Eye (tissue), 1 donor: Measurements from ENCODE around the gene PLEKHA5.

ENCODE experiments used
- DNase-seq: peaks from one replicate; pipeline ENCODE4 v3.0.0-alpha.2; 2015

The PLEKHA5 gene

DNA sequence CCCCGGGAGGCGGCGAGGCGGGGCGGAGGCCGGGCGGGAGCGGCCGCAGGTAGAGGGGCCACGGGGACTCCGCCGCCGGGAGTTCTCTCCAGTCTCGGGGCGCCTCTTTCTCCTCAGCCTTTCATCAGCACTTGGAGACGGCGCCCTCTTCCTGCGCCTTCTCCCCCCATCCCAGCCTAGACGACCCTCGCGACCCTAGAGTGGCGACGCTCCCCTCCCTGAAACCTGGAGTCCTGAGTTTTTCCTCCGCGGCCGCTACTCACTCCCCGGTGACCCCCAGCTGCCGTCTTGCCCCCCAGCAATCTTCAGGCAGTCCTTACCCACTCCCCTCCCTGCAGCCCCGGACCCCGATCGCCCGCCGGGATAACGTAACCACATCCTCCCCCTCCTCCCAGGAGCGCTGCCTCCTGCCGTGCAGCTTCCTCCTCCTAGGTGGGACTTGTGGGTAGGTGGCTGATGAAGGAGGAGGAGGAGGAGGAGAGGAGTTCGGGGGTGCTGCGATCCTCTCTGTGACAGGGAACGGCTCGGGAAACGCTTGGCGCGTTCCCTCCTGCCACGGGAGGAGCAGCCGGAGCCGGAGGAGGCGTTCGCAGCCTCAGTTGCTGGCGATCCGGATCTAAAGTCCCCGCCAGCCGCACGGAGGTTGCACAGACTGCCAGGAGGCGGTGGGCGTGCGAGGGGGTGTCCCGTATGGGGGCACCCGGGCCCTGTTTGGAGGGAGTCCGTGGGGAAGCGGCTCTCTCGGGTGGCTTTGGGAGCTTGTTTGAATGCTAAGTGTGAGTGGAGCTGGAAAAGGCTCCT lies 891 bp downstream of the PLEKHA5 start:
- DNase-seq = peak; percentile 80

DNA sequence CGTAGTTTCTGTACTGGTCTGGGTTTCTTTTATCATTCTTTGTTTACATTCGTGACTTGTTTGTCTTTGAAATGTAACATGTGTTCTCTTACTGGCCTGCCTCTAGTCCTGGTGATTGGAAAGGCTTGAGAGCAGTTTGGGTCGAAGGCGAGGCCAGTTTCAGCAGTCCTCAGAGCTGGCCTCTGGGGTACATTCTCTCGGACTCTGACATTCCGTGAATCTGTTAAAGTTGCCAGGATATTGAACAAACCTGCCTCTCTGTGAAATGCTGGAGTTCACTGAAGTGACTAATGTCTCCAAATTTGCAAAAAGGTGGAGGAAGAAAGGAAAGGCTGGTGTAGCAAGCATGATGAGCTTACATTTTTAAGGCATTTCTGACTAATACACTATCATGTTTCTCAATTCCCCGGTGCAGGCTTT lies 1.5 kb downstream of the PLEKHA5 start:
- DNase-seq = peak; percentile 75

DNA sequence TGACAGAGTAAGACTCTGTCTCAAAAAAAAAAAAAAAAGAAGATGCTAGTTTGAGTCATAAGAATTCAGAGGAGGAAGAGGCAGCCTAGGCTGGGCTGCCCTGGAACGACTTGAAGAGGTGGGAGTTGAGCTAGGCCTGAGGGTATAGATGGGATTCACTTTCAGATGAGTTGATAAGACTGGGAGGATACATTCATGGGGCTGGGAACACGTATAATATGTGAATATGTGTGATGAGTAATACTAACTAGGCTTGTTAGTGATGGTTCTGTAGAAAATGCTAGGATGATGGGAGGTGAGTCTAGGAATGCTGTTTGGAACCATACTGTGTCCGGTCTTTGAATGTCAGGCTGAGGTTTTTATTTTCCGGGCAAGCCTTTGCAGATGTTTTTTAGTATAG lies 9.0 kb downstream of the PLEKHA5 start:
- DNase-seq = no peak

DNA sequence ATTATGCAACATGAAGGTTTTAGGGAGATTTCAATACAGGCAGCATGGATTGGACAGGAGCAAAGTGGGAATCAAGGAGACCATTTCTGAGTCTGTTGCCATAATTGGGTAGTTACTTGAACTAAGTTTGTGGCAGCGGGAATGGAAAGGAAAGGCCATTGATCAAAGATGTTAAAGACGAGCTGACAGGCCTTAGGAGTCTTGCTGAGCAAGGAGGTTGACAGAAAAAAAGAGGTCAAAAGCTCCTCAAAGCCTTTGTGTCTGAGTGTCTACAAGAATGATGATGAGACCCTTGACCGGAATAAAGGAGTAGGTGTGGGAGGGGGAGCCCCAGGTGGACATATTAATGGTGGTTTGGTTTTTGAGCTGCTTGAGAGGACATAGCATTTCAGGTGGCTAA lies 9.4 kb downstream of the PLEKHA5 start:
- DNase-seq = peak; percentile 38

DNA sequence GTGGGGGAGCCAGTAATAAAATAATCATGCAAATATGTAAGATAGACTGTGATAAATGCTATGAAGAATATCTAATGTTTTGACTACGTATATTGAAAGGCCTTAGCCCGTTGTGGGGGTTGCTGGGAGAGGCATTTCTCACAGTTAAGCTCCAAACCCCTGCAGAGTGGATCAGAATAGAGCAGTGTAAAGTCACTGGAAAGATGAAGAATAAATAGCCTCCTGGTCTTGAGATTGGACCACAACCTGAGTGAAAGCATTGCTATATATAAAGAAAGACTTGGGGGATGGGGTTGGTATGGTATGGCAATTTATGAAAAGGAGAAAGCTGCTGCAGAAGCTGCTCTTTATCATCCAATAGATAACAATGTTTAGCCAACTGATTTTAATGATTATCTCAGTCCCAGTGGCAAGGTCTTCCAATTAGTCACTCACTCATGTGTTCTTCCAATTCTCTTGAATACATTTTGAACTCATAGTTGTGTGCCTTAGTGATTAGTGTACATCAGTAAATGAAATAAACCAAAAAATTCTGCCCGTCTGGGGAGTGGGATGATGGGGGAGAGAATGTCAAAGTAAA lies 10.2 kb downstream of the PLEKHA5 start:
- no peak for DNase-seq

GRCh38 chr12:19140381-19141236 lies 11.1 kb downstream of the PLEKHA5 start:
- no peak for DNase-seq

DNA sequence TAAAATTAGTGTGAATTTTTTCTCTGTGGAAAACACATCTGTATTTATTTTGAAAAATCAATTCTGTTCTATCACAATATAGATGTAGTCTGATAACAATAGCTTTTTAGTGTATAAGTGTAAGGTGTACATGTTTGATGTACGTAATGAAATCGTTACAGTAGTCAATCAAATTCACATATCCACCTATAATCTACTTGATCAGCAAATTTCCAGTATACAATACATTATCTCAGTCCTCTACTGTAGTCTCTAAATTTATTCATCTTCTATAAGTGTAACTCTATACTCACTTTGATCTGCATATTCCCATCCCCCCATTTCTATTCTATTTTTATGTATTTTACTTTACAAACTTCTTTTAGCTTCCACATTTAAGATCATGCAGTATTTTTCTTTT lies 13.0 kb downstream of the PLEKHA5 start:
- DNase-seq = no peak

- no peak for DNase-seq
Observed at GRCh38 chr12:19144287-19144686, 14.8 kb downstream of the PLEKHA5 start.

- no peak for DNase-seq
Observed at GRCh38 chr12:19144985-19145384, 15.5 kb downstream of the PLEKHA5 start.

DNA sequence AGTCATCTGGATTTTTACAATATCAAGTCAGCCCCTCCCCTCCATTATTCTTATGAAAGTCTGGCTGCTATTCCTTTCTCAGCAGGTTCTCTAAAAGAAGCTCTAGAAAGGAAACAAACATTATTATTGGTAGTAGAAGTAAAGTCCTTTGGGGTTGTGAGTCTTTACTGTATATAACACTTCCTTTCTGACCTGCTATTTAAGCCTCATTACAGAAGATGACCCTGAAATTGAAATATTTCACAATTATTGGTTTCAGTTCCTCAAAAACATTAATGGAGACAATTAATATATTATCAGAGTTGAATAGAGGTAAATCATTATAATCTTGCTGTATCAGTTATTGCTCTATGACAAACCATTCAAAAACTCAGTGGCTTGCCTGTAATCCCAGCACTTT lies 19.3 kb downstream of the PLEKHA5 start:
- no peak for DNase-seq

DNA sequence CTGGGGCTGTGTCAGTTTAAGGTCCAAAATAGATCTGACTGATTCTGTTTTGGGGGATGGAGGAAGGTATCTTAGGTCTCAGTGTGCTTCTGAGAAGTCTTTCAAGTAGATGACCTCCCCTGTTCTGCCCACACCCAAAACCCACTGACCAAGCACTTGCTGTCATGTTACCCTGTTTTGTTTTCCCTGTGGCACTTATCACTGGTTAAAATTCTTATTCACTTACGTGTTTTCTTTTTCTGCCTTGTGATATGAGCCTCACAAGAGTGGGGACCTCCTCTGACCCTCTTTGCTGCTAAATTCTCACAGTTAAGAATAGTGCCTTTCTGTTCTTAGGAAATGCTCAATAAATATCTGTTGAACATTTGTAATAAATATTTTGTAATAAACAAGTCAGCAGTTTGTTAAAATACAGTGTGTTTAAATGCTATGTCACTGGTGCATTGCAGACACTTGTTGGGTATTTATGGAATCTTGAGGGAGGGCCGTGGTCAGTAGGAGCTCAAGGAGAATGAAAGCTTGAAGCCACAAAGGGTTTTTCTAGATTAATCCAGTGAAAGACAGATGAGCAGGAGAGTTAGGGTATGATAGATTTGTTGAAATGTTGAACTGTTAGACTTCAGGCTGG lies 20.9 kb downstream of the PLEKHA5 start:
- DNase-seq = no peak

DNA sequence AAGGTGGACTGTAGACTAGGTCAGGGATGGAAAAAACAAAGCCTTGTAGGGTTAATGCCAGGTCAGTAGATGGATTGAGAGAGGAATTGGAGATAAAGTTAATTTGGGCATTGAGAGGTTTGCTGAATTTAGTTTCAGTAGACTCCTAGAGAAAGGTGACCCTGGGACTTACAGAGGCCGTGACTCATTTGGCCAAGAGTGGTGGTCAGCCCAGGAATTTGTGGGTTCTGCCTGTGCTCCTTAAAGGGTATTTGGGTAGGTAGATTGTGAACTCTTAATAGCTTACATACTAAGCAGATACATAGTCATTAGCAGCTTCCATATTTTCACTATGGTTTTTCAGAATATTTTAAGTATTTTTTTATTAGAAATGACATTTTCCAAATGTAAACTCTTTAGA lies 21.8 kb downstream of the PLEKHA5 start:
- no peak for DNase-seq

DNA sequence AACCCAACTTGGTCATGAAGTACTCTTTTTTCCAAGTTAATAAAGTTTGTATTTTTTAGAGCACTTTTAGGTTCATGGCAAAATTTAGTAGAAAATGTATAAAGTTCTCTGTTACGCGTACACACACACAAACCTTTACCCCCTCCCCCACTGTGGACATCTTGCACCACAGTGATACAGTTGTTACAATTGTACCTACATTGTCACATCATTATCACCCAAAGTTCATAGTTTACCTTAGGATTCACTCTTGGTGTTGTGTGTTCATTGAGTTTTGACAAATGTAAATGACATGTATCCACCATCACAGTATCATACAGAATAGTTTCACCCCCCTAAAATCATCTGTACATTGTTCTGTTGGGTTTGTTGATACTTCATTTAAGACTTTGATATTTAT lies 23.9 kb downstream of the PLEKHA5 start:
- DNase-seq = no peak

- DNase-seq = no peak
Observed at GRCh38 chr12:19154686-19155085, 25.2 kb downstream of the PLEKHA5 start.

GRCh38 chr12:19155981-19156734 lies 26.6 kb downstream of the PLEKHA5 start:
- DNase-seq = no peak

GRCh38 chr12:19158923-19159322 lies 29.4 kb downstream of the PLEKHA5 start:
- no peak for DNase-seq

DNA sequence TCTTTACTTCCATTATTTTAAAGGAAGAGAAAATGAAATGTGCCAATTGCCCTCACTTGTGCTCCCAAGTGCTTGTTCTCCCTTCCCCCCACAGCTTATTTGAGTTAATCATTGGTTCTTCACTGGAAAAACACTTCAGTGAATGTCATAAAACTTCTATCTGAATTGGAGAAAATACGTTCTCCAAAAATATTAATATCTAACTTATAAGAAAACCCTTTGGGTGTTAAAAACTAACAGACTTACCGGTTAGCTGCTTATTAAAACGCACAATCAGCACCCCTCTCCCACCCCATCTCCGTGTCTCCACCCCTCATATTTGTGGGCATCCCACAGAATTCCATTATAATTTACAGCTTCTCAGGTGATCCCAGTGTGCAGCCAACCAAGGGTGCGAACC lies 31.7 kb downstream of the PLEKHA5 start:
- no peak for DNase-seq

DNA sequence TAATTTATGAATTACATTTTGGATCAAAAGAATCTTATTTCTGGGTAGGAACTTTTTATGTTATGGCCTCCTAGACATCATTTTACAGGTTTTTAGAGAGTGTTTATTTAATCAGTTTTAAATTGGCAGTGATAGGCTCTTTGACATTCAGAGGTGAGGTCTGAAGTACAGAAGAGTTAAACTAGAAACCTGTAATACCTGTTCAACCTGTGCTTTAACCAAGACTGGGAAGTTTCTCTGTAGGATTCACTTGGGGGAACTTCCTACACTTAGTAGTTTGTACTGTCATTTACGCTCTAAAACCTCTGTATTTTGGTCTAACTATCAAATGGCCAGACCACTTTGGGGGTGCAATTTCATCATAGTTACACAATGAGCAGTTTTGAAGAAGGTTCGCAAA lies 35.9 kb downstream of the PLEKHA5 start:
- no peak for DNase-seq

- DNase-seq = no peak
Observed at GRCh38 chr12:19166387-19166786, 36.9 kb downstream of the PLEKHA5 start.

GRCh38 chr12:19166956-19167355 lies 37.4 kb downstream of the PLEKHA5 start:
- no peak for DNase-seq

- no peak for DNase-seq
Observed at GRCh38 chr12:19167708-19168107, 38.2 kb downstream of the PLEKHA5 start.

- DNase-seq = no peak
Observed at GRCh38 chr12:19168644-19169043, 39.1 kb downstream of the PLEKHA5 start.

DNA sequence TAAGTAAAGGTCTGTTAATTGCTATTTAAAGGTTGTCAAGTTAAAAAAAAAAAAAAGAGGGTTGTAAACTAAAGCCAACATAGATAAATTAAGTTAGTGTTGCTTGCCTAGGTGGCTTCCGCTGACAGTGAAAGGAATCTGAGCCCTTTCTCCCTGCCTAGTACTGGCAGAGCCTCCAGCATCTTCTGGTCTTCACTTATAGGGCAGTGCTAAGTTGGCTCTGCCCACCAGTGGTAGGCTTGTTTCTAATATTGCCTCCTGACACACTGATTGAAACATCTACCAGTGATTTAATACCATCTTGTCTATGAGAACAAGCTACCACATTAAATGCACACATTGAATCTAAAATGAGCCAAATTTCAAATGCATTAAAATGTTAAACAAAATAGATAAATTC lies 39.7 kb downstream of the PLEKHA5 start:
- no peak for DNase-seq
